Kidney (tissue), 14 donors: ENCODE data around the gene LRRC4C. TPM values are rescaled to one million over a fixed set of nuclear protein-coding genes. Genes with fewer than 3 reads are reported as not detected.
A peak's percentile ranks its signal among the peaks of the same experiment; 100 is the strongest.

ENCODE experiments used
- DNase-seq, 5 donors: peaks; one replicate each; pipeline ENCODE4 v3.0.0-alpha.2; 2013 to 2020
- FAIRE-seq: peaks from 2 replicates; lab custom pipeline; 2012; peaks lifted over from hg19 to GRCh38; lab: Jason Lieb, UNC
- H3K27ac ChIP-seq, 2 donors: one replicate each; pipeline ENCODE4 v1.7.0; 2013; ENCODE audit warnings: low read depth in 2 of 2, low read length in 2 of 2, inconsistent platforms in 1 of 2
- H3K27me3 ChIP-seq: one replicate; pipeline ENCODE4 v1.7.1; 2013; ENCODE audit warnings: low read length, inconsistent platforms; ENCODE audit not compliant: control insufficient read depth, insufficient read depth
- H3K36me3 ChIP-seq, 3 donors: one replicate each; pipeline versions ENCODE4 v1.7.0 to v1.7.1; 2013; ENCODE audit warnings: low read length in 3 of 3, control low read depth in 1 of 3, inconsistent platforms in 1 of 3; ENCODE audit not compliant: insufficient read depth in 3 of 3, control insufficient read depth in 2 of 3
- H3K4me1 ChIP-seq, 3 donors: one replicate each; pipeline versions ENCODE4 v1.7.0 to v1.7.1; 2013; ENCODE audit warnings: low read length in 3 of 3, inconsistent platforms in 1 of 3, low read depth in 1 of 3; ENCODE audit not compliant: control insufficient read depth in 2 of 3, insufficient read depth in 2 of 3
- H3K4me3 ChIP-seq, 3 donors: one replicate each; pipeline versions ENCODE4 v1.7.0 to v1.8.1; 2013; ENCODE audit warnings: low read length in 3 of 3, control low read depth in 1 of 3, inconsistent platforms in 1 of 3
- H3K9ac ChIP-seq, 3 donors: one replicate each; pipeline versions ENCODE4 v1.7.0 to v1.7.1; 2013; ENCODE audit warnings: low read length in 3 of 3, control low read depth in 1 of 3, inconsistent platforms in 1 of 3
- H3K9me3 ChIP-seq, 3 donors: one replicate each; pipeline versions ENCODE4 v1.7.0 to v1.7.1; 2013; ENCODE audit warnings: low read length in 3 of 3, control low read depth in 1 of 3, inconsistent platforms in 1 of 3; ENCODE audit not compliant: control insufficient read depth in 2 of 3, insufficient read depth in 1 of 3
- intact Hi-C: fragments of 100-400 bp; cut with DNase I; formaldehyde crosslinking; loops from one replicate; pipeline ENCODE4 v1.11.1; 2022
- polyA plus RNA-seq: library from polyadenylated mRNA; stranded (reverse); fragments of 350-450 nt; fragmentation: Illumina TruSeq; extraction: RNeasy Lipid Tissue Mini Kit (QIAGEN cat#74804); gene quantifications from one replicate; pipeline ENCODE4 v1.2.3, GENCODE V29; 2014; ENCODE audit warnings: low read depth, low replicate concordance; ENCODE audit not compliant: insufficient read depth
- total RNA-seq: library from RNA; stranded (reverse); fragmentation: NEBNext Ultra II Directional; extraction: Animal tissue kit (Norgen Biotek cat#: 25700); gene quantifications from one replicate; pipeline ENCODE4 v1.2.1, GENCODE V29; 2021
- TF ChIP-seq, protein P1 (sequence below): IDR thresholded peaks from 3 replicates; pipeline ENCODE4 v1.5.1; 2012; ENCODE audit warnings: mild to moderate bottlenecking, moderate library complexity, borderline replicate concordance; ENCODE audit not compliant: insufficient read depth; ENCODE audit errors: extremely low read depth
- donor health status: control.
- donor health status: control.
- donor health status: control.
- donor health status: control.
- donor health status: control.
- donor health status: DM: yes; HTN: yes; CAD: no.
- donor health status: Normal renal cell carcinoma (clear cell type).

The LRRC4C gene
- total and polyA plus RNA-seq, 2 donors from 2014 or later = 0.26 to 1.6 TPM

- Histone ChIP-seq H3K9me3 (no peaks in the 10 kb centered on the region), H3K4me1 (peaks cover 0 to 4% (median 0%) of the 10 kb centered on the region in 3 donors), H3K27me3 (no peaks in the 10 kb centered on the region), H3K27ac (no peak overlapping the region), H3K36me3 (no peaks in the 10 kb centered on the region), H3K4me3 (no peak overlapping the region), H3K9ac (no peak overlapping the region)
- intact Hi-C loops = no loop called here
- DNase-seq (peak in 3 of 5 donors; percentile 11 to 72 (median 53)), FAIRE-seq (no peak)
- TF ChIP-seq, protein P1, sequence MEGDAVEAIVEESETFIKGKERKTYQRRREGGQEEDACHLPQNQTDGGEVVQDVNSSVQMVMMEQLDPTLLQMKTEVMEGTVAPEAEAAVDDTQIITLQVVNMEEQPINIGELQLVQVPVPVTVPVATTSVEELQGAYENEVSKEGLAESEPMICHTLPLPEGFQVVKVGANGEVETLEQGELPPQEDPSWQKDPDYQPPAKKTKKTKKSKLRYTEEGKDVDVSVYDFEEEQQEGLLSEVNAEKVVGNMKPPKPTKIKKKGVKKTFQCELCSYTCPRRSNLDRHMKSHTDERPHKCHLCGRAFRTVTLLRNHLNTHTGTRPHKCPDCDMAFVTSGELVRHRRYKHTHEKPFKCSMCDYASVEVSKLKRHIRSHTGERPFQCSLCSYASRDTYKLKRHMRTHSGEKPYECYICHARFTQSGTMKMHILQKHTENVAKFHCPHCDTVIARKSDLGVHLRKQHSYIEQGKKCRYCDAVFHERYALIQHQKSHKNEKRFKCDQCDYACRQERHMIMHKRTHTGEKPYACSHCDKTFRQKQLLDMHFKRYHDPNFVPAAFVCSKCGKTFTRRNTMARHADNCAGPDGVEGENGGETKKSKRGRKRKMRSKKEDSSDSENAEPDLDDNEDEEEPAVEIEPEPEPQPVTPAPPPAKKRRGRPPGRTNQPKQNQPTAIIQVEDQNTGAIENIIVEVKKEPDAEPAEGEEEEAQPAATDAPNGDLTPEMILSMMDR = no peak
Observed at GRCh38 chr11:41399323-41399722, 60.1 kb downstream of the LRRC4C start.

DNA sequence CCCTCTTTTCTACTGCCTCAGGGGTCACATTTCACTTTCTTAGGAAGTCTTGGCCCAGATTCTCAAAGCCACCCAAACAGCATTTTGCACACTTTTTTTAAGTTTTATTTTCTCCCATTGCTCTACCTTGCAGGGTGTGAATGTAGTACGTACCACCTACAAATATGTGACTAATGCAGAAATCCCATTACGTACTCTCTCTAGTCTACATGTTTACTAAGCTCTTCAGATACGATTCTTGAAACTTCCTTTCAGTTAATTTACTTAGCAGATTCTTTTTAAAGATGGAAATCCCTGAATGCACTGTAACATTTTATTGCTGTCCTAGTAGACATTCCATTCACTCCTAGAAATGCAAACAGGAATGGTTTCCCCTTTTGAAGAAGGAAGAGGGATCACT is 61.3 kb downstream of the LRRC4C start:
- Histone ChIP-seq H3K27me3 (no peaks in the 10 kb centered on the region), H3K4me3 (no peak overlapping the region), H3K9me3 (no peaks in the 10 kb centered on the region), H3K27ac (no peak overlapping the region), H3K9ac (no peak overlapping the region), H3K4me1 (peaks cover 0 to 4% (median 0%) of the 10 kb centered on the region in 3 donors), H3K36me3 (no peaks in the 10 kb centered on the region)
- no peak for FAIRE-seq
- TF ChIP-seq, protein P1 = no peak
- DNase-seq = no peak
- intact Hi-C loops = no loop called here

DNA sequence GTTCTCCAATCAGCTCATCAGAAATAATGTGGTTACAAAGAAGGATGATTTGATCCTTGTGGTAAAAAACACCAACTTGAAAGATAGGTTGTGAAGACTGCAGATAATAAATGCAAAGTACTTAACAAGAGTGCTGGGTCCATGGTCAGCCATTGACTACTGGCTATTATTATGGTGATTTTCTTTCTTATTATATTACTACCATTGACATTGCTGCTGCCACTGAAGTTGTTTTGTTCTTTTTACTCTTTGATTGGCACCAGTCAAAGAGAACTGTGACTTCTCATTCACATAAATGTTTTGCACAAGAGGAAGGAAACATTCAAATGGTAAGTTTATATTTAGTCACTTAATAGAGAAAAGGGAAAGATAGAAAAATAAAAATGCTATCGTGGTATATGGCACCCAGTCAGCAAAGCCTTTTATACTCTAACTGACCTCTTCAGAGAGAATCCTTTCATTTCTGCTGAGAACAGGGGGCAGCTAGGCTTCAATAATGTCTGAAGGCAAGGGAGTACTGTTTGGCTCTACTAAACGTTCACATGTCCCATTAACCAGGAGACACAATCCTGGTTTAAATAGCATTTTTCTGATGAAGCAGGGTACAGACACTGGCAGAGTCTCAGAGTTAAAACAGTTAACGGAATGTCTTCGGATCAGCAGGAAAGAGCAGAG is 64.8 kb downstream of the LRRC4C start:
- TF ChIP-seq, protein P1 = no peak
- no peaks in the 10 kb centered on the region for H3K36me3 ChIP-seq
- H3K4me3 ChIP-seq = no peak overlapping the region
- no peak overlapping the region for H3K27ac ChIP-seq
- DNase-seq (no peak), FAIRE-seq (no peak)
- no peaks in the 10 kb centered on the region for H3K9me3 ChIP-seq
- intact Hi-C loops = no loop called here
- H3K9ac ChIP-seq = no peak overlapping the region
- no peaks in the 10 kb centered on the region for H3K4me1 ChIP-seq
- no peaks in the 10 kb centered on the region for H3K27me3 ChIP-seq
